IMR-90 (cell line): ENCODE data around the gene TNK2. TPM values are rescaled to one million over a fixed set of nuclear protein-coding genes. Genes with fewer than 3 reads are reported as not detected.

Experiments used
- ATAC-seq: fragments of 200-7000 bp; cut with Tn5 transposase; 2 replicates; pipeline ENCODE4 v1.9.1; 2020; ENCODE audit warnings: low read depth, mild to moderate bottlenecking, moderate library complexity
- BruUV-seq: library from RNA; stranded (reverse); fragments of 400-500 nt; replicated peaks from 2 replicates; lab custom pipeline; 2021; lab: Mats Ljungman, UMichigan
- CTCF ChIA-PET: fragments of 300-600 bp; formaldehyde crosslinking; extraction: SDS; loops from one replicate; lab custom pipeline; 2021; ENCODE audit warnings: antibody characterized with exemption; lab: Yijun Ruan, JAX
- POLR2A ChIA-PET: fragments of 300-600 bp; sonication (Branson Sonifier 250); formaldehyde crosslinking; loops from one replicate; lab custom pipeline; 2022; ENCODE audit warnings: antibody characterized with exemption; ENCODE audit not compliant: unreplicated experiment; lab: Charles Lee
- DNase-seq: peaks from one replicate; pipeline ENCODE4 v3.0.0; 2013
- H2AFZ ChIP-seq: replicated peaks from 2 replicates; pipeline ENCODE3; 2013; ENCODE audit warnings: low read length, mild to moderate bottlenecking; ENCODE audit not compliant: poor library complexity
- H2AK5ac ChIP-seq: 2 replicates; pipeline ENCODE4 v1.6.1; 2013; ENCODE audit warnings: low read depth, low read length, inconsistent platforms
- H2AK9ac ChIP-seq: replicated peaks from 2 replicates; pipeline ENCODE3; 2013; ENCODE audit warnings: mild to moderate bottlenecking, low read depth, low read length, moderate library complexity; ENCODE audit not compliant: poor library complexity
- H2BK120ac ChIP-seq: 2 replicates; pipeline ENCODE4 v1.6.1; 2013; ENCODE audit warnings: low read depth, low read length, inconsistent platforms
- H2BK15ac ChIP-seq: 3 replicates; pipeline ENCODE4 v1.6.1; 2013; ENCODE audit warnings: low read depth, low read length, inconsistent platforms
- H2BK20ac ChIP-seq: 2 replicates; pipeline ENCODE4 v1.6.1; 2013; ENCODE audit warnings: low read depth, mild to moderate bottlenecking, inconsistent platforms, low read length, moderate library complexity
- H2BK5ac ChIP-seq: 2 replicates; pipeline ENCODE4 v1.6.1; 2013; ENCODE audit warnings: mild to moderate bottlenecking, low read depth, low read length, inconsistent platforms; ENCODE audit not compliant: poor library complexity, severe bottlenecking
- H3K14ac ChIP-seq: replicated peaks from 2 replicates; pipeline ENCODE4 v1.6.1; 2013; ENCODE audit warnings: low read depth, low read length, inconsistent platforms
- H3K18ac ChIP-seq: 2 replicates; pipeline ENCODE4 v1.6.1; 2013; ENCODE audit warnings: low read depth, low read length, control low read depth
- H3K23ac ChIP-seq: 2 replicates; pipeline ENCODE4 v1.6.1; 2013; ENCODE audit warnings: low read depth, low read length, inconsistent platforms
- H3K27ac ChIP-seq: 2 replicates; pipeline ENCODE4 v1.5.1; 2013; ENCODE audit warnings: mild to moderate bottlenecking, control low read depth, low read length; ENCODE audit not compliant: insufficient read depth
- H3K27me3 ChIP-seq: 2 replicates; pipeline ENCODE4 v1.6.1; 2013; ENCODE audit warnings: low read length; ENCODE audit not compliant: control insufficient read depth, insufficient read depth
- H3K36me3 ChIP-seq: 2 replicates; pipeline ENCODE4 v1.6.1; 2013; ENCODE audit warnings: low read length, mixed read lengths; ENCODE audit not compliant: control insufficient read depth, insufficient read depth
- H3K4ac ChIP-seq: 2 replicates; pipeline ENCODE4 v1.6.1; 2013; ENCODE audit warnings: low read depth, low read length, inconsistent platforms
- H3K4me1 ChIP-seq: 2 replicates; pipeline ENCODE4 v1.6.1; 2013; ENCODE audit warnings: low read length, mixed read lengths; ENCODE audit not compliant: control insufficient read depth, insufficient read depth
- H3K4me2 ChIP-seq: 2 replicates; pipeline ENCODE4 v1.6.1; 2013; ENCODE audit warnings: low read depth, mild to moderate bottlenecking, control low read depth, low read length, moderate library complexity
- H3K4me3 ChIP-seq: 2 replicates; pipeline ENCODE4 v1.5.1; 2013; ENCODE audit warnings: low read depth, mild to moderate bottlenecking, control low read depth, low read length, moderate library complexity; ENCODE audit not compliant: insufficient read depth
- H3K56ac ChIP-seq: 2 replicates; pipeline ENCODE4 v1.6.1; 2013; ENCODE audit warnings: low read length, inconsistent platforms; ENCODE audit not compliant: insufficient read depth; ENCODE audit errors: extremely low read depth
- H3K79me1 ChIP-seq, 2 experiments: 2 replicates each; pipeline ENCODE4 v1.6.1; 2013; ENCODE audit warnings: low read length in 2 of 2, inconsistent platforms in 1 of 2, low read depth in 1 of 2
- H3K9ac ChIP-seq: 2 replicates; pipeline ENCODE4 v1.6.1; 2013; ENCODE audit warnings: low read depth, low read length, control low read depth
- H3K9me1 ChIP-seq: 2 replicates; pipeline ENCODE4 v1.6.1; 2013; ENCODE audit warnings: low read length, inconsistent platforms; ENCODE audit not compliant: insufficient read depth
- H3K9me3 ChIP-seq: 2 replicates; pipeline ENCODE4 v1.6.1; 2013; ENCODE audit warnings: low read length; ENCODE audit not compliant: control insufficient read depth, insufficient read depth
- H4K20me1 ChIP-seq: 2 replicates; pipeline ENCODE4 v1.6.1; 2013; ENCODE audit warnings: low read length, inconsistent platforms; ENCODE audit not compliant: insufficient read depth
- H4K5ac ChIP-seq: 2 replicates; pipeline ENCODE4 v1.6.1; 2013; ENCODE audit warnings: mild to moderate bottlenecking, low read depth, low read length, control low read depth
- H4K8ac ChIP-seq, 2 experiments: 2 replicates each; pipeline ENCODE4 v1.6.1; 2013; ENCODE audit warnings: low read depth in 2 of 2, low read length in 2 of 2, control low read depth in 1 of 2, inconsistent platforms in 1 of 2
- H4K91ac ChIP-seq: 2 replicates; pipeline ENCODE4 v1.6.1; 2013; ENCODE audit warnings: low read depth, low read length, inconsistent platforms; ENCODE audit not compliant: insufficient read depth
- BHLHE40 ChIP-seq: fragments of 150-350 bp; IDR thresholded peaks from 2 replicates; pipeline ENCODE4 v1.6.1; 2016; ENCODE audit warnings: mild to moderate bottlenecking, low read depth, low read length
- CEBPB ChIP-seq: IDR thresholded peaks from 2 replicates; pipeline ENCODE4 v1.6.1; 2012; ENCODE audit warnings: low read depth, low read length, improper control_type of control experiment
- CHD1 ChIP-seq: IDR thresholded peaks from 2 replicates; pipeline ENCODE4 v1.6.1; 2012; ENCODE audit warnings: low read depth, low read length, improper control_type of control experiment
- ELK1 ChIP-seq: fragments of 150-350 bp; IDR thresholded peaks from 2 replicates; pipeline ENCODE4 v1.6.1; 2016; ENCODE audit warnings: low read depth, mild to moderate bottlenecking, low read length, moderate library complexity, borderline replicate concordance
- FOS ChIP-seq: fragments of 150-350 bp; IDR thresholded peaks from 2 replicates; pipeline ENCODE4 v1.6.1; 2016; ENCODE audit warnings: low read depth, low read length
- MAFK ChIP-seq: IDR thresholded peaks from 2 replicates; pipeline ENCODE4 v1.6.1; 2012; ENCODE audit warnings: low read depth, low read length, improper control_type of control experiment
- MAZ ChIP-seq: IDR thresholded peaks from 2 replicates; pipeline ENCODE4 v1.6.1; 2012; ENCODE audit warnings: low read depth, mild to moderate bottlenecking, low read length, improper control_type of control experiment, moderate library complexity, borderline replicate concordance
- MXI1 ChIP-seq: IDR thresholded peaks from 2 replicates; pipeline ENCODE4 v1.6.1; 2012; ENCODE audit warnings: low read depth, mild to moderate bottlenecking, low read length, moderate library complexity, borderline replicate concordance
- NFE2L2 ChIP-seq: fragments of 150-350 bp; IDR thresholded peaks from 2 replicates; pipeline ENCODE4 v1.6.1; 2016; ENCODE audit warnings: low read depth, mild to moderate bottlenecking, low read length
- POLR2A ChIP-seq: IDR thresholded peaks from 2 replicates; pipeline ENCODE4 v1.6.1; 2012; ENCODE audit warnings: mild to moderate bottlenecking, low read depth, low read length
- RAD21 ChIP-seq: IDR thresholded peaks from 2 replicates; pipeline ENCODE4 v1.6.1; 2012; ENCODE audit warnings: low read length, improper control_type of control experiment
- RCOR1 ChIP-seq: IDR thresholded peaks from 2 replicates; pipeline ENCODE4 v1.6.1; 2012; ENCODE audit warnings: mild to moderate bottlenecking, low read length, improper control_type of control experiment; ENCODE audit not compliant: insufficient replicate concordance
- RFX5 ChIP-seq: IDR thresholded peaks from 2 replicates; pipeline ENCODE4 v1.8.0; 2012; ENCODE audit warnings: low read depth, mild to moderate bottlenecking, low read length, moderate library complexity
- SMC3 ChIP-seq: fragments of 150-350 bp; IDR thresholded peaks from 2 replicates; pipeline ENCODE4 v1.6.1; 2016; ENCODE audit warnings: low read depth, mild to moderate bottlenecking, antibody characterized with exemption, low read length, moderate library complexity
- WGBS, 2 experiments: methylation state at CpG; one replicate each; pipeline versions ENCODE4 v1.1.5 to v1.1.7; 2013; ENCODE audit warnings: missing lambda C conversion rate in 2 of 2; ENCODE audit not compliant: insufficient read length in 1 of 2; ENCODE audit errors: extremely low coverage in 2 of 2; 5-methylcytosine and 5-hydroxymethylcytosine counted together
- dilution Hi-C: fragments of 300-500 bp; cut with HindIII; formaldehyde crosslinking; loops from one replicate; pipeline ENCODE4 v1.14.3; 2018; ENCODE audit warnings: low sequenced_read_pairs; ENCODE audit not compliant: unreplicated experiment
- in situ Hi-C: fragments of 300-500 bp; cut with MboI; formaldehyde crosslinking; loops from 3 replicates; pipeline ENCODE4 v1.14.3; 2019; ENCODE audit warnings: low sequenced_read_pairs, inconsistent platforms, mixed read lengths
- intact Hi-C: fragments of 100-400 bp; cut with micrococcal nuclease; formaldehyde crosslinking; loops from 2 replicates; pipeline ENCODE4 v1.10.0; 2022
- polyA plus RNA-seq, 3 experiments: library from polyadenylated mRNA; depleted of rRNA; stranded (reverse); fragments of >200 nt; gene quantifications; 2 replicates each; pipeline ENCODE4 v1.2.3, GENCODE V29; 2012; ENCODE audit warnings: low replicate concordance in 1 of 3
- total RNA-seq: library from RNA; depleted of rRNA; stranded (reverse); fragments of >200 nt; gene quantifications from 2 replicates; pipeline ENCODE4 v1.2.3, GENCODE V29; 2012
- TF ChIP-seq, protein P1 (sequence below): conservative IDR thresholded peaks from 2 replicates; pipeline ENCODE4 v1.5.1; 2012; ENCODE audit warnings: mild to moderate bottlenecking, low read depth, low read length, improper control_type of control experiment
- TF ChIP-seq, protein P2 (sequence below): fragments of 150-350 bp; IDR thresholded peaks from 2 replicates; pipeline ENCODE4 v1.6.1; 2017; ENCODE audit warnings: mild to moderate bottlenecking, antibody characterized with exemption, low read length, low read depth

The TNK2 gene
- total and polyA plus RNA-seq, 2 of the 4 experiments (the other 2 are of a cell fraction) = 2.2 to 13.8 TPM

DNA sequence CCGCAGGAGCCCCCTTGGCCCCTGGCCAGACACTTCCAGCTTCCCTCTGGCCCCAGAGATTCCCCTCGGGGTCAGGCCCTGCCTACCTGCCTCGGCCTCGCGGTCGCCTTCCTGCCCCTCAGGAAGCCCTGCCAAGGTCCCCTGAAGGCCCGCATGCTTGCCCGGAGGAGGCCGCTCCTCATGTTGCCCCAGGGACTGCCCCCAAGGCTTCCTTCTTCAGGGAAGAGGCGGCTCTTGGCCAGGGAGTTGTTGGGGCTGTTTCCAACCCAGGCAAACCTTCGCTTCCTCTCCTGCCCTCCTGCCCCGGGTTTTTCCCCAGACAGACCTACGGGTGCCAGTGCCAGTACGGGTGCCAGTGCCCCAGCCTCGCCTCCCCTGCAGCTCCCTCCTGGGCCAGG is 83.2 kb downstream of the TNK2 start:
- H4K91ac ChIP-seq = no peak overlapping the region
- no peaks in the 10 kb centered on the region for H3K36me3 ChIP-seq
- intact Hi-C loops (no loop called here), dilution Hi-C loops (no loop called here), in situ Hi-C loops (no loop called here)
- H4K20me1 ChIP-seq = no peaks in the 10 kb centered on the region
- H3K4ac ChIP-seq = no peak overlapping the region
- no peak overlapping the region for H2BK5ac ChIP-seq
- WGBS, 2 experiments = 61% methylated on average over 6 of the region's 15 CpGs; no CpG with 5 or more reads in 1 of the 2 experiments
- H3K4me3 ChIP-seq = no peak overlapping the region
- no peaks in the 10 kb centered on the region for H3K4me1 ChIP-seq
- POLR2A ChIA-PET = no interaction called here
- no peaks in the 10 kb centered on the region for H3K9me1 ChIP-seq
- H3K9ac ChIP-seq = no peak overlapping the region
- H3K27ac ChIP-seq = no peak overlapping the region
- H2AK9ac ChIP-seq = no peak overlapping the region
- no peak for TF ChIP-seq CHD1
- TF ChIP-seq RCOR1 = no peak
- TF ChIP-seq, protein P1, sequence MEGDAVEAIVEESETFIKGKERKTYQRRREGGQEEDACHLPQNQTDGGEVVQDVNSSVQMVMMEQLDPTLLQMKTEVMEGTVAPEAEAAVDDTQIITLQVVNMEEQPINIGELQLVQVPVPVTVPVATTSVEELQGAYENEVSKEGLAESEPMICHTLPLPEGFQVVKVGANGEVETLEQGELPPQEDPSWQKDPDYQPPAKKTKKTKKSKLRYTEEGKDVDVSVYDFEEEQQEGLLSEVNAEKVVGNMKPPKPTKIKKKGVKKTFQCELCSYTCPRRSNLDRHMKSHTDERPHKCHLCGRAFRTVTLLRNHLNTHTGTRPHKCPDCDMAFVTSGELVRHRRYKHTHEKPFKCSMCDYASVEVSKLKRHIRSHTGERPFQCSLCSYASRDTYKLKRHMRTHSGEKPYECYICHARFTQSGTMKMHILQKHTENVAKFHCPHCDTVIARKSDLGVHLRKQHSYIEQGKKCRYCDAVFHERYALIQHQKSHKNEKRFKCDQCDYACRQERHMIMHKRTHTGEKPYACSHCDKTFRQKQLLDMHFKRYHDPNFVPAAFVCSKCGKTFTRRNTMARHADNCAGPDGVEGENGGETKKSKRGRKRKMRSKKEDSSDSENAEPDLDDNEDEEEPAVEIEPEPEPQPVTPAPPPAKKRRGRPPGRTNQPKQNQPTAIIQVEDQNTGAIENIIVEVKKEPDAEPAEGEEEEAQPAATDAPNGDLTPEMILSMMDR = no peak
- no peak for TF ChIP-seq NFE2L2
- no peak for TF ChIP-seq MXI1
- TF ChIP-seq MAFK = no peak
- TF ChIP-seq MAZ = no peak
- TF ChIP-seq POLR2A = no peak
- no peak for TF ChIP-seq FOS
- TF ChIP-seq CEBPB = no peak
- no peak for TF ChIP-seq BHLHE40
- TF ChIP-seq RAD21 = no peak
- TF ChIP-seq RFX5 = no peak
- TF ChIP-seq, protein P2, sequence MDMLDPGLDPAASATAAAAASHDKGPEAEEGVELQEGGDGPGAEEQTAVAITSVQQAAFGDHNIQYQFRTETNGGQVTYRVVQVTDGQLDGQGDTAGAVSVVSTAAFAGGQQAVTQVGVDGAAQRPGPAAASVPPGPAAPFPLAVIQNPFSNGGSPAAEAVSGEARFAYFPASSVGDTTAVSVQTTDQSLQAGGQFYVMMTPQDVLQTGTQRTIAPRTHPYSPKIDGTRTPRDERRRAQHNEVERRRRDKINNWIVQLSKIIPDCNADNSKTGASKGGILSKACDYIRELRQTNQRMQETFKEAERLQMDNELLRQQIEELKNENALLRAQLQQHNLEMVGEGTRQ = no peak
- no peak for TF ChIP-seq SMC3
- no peak for TF ChIP-seq ELK1
- no peak overlapping the region for H3K4me2 ChIP-seq
- no peak overlapping the region for H2AK5ac ChIP-seq
- H2BK20ac ChIP-seq = no peak overlapping the region
- H2BK120ac ChIP-seq = no peak overlapping the region
- no peak for ATAC-seq
- peaks cover 42% of the 10 kb centered on the region for H3K27me3 ChIP-seq
- H2BK15ac ChIP-seq = no peak overlapping the region
- no peaks in the 10 kb centered on the region for H3K79me1 ChIP-seq
- no peak overlapping the region for H2AFZ ChIP-seq
- H3K56ac ChIP-seq = no peak overlapping the region
- BruUV-seq = no TSS peak
- no peak overlapping the region for H3K14ac ChIP-seq
- no peak for DNase-seq
- H3K18ac ChIP-seq = no peak overlapping the region
- CTCF ChIA-PET = interaction anchor here (0.6 to 1.3 kb wide), 2 partner anchors 25 to 321 kb away, joined by 3 to 5 read pairs; no protein-coding TSS in a partner anchor
- no peak overlapping the region for H4K8ac ChIP-seq
- H3K9me3 ChIP-seq = no peaks in the 10 kb centered on the region
- no peak overlapping the region for H3K23ac ChIP-seq
- H4K5ac ChIP-seq = no peak overlapping the region
